Measurements from ENCODE around the gene PTPRN2.
"Not testable (repeated sequence)": the region's sequence is repeated elsewhere in the genome, so short reads cannot be mapped to it uniquely, and the experiment has no call there.

The PTPRN2 gene

DNA sequence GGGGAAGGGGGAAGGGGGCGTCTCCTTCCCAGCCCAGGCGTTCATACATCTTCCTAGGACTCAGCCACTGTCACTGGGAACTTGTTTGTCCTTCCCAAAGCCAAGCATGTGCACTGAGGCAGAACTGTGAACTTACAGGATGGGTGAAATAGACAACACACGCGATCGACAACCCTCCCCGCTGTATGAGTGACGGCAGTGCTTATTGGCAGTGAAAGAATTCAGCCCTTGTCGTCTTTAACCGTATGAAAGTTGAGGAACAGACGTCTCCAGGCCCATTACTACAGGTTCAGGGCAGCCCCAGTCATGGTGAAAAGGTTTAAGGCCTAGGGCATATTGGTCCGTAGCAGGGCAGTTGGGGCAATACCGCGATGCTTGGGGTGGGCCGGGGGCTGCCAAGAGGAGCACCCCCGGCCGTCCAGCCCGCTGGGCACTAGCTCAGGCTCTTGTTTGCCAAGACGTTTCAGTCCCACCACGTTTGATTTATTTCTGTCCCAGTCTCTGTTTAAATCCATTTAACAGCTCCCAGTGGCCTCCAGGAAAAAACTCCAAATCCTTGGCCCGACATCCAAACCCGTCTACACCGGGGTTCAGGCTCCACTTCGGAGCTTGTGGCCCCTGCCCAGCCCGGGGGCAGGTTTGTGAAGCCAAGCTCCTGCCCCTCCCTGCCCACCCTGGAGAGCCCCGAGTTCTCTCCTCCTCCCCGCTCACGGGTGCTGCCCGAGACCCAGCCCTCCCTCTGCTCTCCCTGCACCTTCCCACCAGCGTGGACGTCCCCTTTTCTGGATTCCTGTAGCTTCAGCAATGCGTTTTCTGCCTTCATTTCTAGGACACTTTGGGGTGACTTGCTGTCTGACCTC, 1091.0 kb downstream of the PTPRN2 start:
- DNase-seq (ENCODE audit: insufficient read length, low spot score), result no peak
- TF ChIP-seq, protein P1, sequence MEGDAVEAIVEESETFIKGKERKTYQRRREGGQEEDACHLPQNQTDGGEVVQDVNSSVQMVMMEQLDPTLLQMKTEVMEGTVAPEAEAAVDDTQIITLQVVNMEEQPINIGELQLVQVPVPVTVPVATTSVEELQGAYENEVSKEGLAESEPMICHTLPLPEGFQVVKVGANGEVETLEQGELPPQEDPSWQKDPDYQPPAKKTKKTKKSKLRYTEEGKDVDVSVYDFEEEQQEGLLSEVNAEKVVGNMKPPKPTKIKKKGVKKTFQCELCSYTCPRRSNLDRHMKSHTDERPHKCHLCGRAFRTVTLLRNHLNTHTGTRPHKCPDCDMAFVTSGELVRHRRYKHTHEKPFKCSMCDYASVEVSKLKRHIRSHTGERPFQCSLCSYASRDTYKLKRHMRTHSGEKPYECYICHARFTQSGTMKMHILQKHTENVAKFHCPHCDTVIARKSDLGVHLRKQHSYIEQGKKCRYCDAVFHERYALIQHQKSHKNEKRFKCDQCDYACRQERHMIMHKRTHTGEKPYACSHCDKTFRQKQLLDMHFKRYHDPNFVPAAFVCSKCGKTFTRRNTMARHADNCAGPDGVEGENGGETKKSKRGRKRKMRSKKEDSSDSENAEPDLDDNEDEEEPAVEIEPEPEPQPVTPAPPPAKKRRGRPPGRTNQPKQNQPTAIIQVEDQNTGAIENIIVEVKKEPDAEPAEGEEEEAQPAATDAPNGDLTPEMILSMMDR (IDR thresholded peaks at IDR 0.05; ENCODE audit: insufficient read depth, missing control alignments), result no peak
- FAIRE-seq, result no peak

DNA sequence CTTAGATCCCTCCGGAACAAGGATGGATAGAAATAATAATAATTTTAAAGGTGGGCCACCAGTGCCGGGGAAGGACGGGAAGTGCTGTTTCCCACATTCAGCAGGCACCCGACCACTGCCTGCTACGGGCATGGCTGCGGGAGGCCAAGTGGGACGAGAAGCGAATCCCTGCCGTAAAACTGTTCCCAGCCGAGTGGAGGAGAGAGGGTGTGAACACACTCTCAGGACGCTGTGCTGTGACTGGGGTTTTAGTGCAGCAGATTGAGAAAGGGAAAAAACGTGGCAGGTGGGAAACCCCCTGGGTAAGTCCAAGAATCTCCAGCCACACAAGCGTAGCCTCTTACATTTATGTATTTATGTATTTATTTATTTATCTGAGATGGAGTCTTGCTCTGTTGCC, 1092.0 kb downstream of the PTPRN2 start:
- TF ChIP-seq, protein P1 (IDR thresholded peaks at IDR 0.05; ENCODE audit: insufficient read depth, missing control alignments), result no peak
- DNase-seq (ENCODE audit: insufficient read length, low spot score), result no peak
- no peak for FAIRE-seq

DNA sequence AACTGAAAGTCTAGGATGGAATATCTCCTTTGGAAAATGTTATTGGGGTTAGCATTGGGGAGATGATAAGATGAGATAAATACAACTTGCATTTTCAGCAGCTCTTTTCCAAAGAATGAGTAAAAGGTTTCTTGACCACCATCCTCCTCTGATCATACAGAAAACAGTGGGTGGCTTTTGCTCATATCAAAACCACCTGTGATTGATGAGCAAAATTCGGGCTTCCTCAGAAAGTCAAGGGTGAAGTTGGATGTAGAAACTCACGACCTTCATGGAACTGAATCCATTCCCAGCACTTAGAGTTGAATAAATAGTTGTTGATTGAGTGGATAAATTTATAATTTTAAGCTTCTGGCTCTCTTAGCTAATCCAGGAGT, 1092.5 kb downstream of the PTPRN2 start:
- TF ChIP-seq, protein P1 (IDR thresholded peaks at IDR 0.05; ENCODE audit: insufficient read depth, missing control alignments), result no peak
- FAIRE-seq (no peak), DNase-seq (ENCODE audit: insufficient read length, low spot score) (no peak)

DNA sequence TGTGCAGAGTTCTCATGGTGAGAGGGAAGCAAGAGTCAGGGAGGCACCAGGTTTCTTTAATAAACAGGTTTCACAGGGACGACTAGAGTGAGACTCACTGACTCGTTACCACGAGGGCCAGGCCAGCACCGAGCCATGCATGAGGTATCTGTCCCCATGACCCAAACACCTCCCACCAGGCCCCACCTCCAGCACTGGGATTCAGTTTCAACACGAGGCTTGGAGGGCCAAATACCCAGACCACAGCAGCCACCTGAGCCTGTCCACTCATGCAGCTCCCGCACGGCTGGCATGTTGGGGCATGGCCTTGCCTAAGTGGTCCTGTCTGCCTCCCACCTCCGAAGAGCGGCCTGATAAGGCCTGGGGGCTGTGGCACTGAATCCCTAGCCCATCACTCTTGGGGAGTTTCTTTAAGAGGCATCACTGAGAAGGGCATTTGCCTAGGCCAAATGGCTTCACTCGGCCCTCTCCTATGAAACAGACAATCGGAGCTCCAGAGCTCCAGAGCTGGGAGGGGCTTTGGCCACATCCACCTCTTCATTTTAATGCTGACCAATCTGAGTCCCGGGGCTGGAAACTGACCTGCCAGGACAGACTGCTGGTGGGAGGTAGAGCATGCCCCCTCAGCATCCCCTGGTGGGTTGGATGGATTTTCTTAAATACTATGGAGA, 1093.0 kb downstream of the PTPRN2 start:
- TF ChIP-seq, protein P1 (IDR thresholded peaks at IDR 0.05; ENCODE audit: insufficient read depth, missing control alignments), result no peak
- no peak for FAIRE-seq
- DNase-seq (ENCODE audit: insufficient read length, low spot score), result no peak

DNA sequence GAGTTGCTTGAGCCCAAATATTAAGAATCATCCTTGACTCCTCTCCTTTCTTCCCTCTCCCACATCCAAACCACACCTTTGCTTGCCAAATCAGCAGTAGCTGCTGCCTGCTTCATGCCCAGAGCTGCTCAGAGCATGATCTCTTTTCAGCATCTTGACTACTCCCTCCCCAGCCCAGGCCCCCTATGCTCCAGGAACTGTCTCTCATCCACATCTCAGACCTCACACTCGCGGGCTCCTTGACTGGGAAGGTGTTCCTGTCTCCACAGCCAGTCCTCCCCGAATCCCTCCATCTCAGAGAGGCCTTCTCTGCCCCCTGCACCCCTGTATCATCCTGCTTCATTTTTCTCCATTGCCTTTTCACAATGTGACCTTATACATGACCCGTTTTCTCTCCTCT, 1093.8 kb downstream of the PTPRN2 start:
- FAIRE-seq, result no peak

DNA sequence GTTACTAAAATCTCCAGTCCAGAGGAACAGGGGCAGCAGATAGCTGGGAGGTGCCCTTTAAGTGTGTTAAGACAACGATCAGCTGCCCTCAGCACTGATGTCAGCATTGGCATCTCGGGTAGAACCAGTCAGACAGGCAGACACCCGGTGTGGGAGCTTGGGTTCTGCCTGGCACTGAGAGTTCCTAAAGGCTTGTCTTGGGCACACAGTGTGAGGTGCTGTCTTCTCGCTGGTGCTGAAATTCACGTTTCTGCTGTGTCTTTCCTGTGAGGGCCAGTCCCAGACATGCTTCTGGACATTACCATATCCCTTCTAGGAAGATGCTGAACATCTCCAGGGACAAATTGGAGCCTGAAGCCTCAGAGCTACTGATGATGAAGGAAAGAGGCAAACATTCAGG, 1094.6 kb downstream of the PTPRN2 start:
- TF ChIP-seq, protein P1 (IDR thresholded peaks at IDR 0.05; ENCODE audit: insufficient read depth, missing control alignments), result no peak
- no peak for DNase-seq (ENCODE audit: insufficient read length, low spot score)
- FAIRE-seq, result no peak

More for the DNA sequence above, 1093.8 kb downstream of the PTPRN2 start:
- no peak for DNase-seq (ENCODE audit: insufficient read length, low spot score)
- TF ChIP-seq, protein P1 (IDR thresholded peaks at IDR 0.05; ENCODE audit: insufficient read depth, missing control alignments), result no peak

DNA sequence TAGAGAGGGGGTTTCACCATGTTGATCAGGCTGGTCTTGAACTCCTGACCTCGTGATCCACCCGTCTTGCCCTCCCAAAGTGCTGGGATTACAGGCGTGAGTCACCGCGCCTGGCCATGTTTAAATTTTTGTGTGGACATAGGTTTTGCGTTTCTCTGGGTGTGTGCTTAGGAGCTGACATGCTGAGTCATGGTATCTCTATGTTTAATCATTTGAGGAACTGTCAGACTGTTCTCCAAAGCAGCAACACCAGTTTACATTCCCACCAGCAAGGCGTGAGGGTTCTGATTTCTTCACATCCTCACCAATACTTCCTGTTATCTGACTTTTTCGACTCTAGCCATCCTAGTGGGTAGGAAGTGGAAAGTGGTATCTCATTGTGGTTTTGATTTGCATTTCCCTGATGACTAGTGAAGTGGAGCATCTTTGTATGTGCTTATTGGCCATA, 1097.1 kb downstream of the PTPRN2 start:
- DNase-seq (ENCODE audit: insufficient read length, low spot score), result no peak
- TF ChIP-seq, protein P1 (IDR thresholded peaks at IDR 0.05; ENCODE audit: insufficient read depth, missing control alignments), result no peak
- no peak for FAIRE-seq

DNA sequence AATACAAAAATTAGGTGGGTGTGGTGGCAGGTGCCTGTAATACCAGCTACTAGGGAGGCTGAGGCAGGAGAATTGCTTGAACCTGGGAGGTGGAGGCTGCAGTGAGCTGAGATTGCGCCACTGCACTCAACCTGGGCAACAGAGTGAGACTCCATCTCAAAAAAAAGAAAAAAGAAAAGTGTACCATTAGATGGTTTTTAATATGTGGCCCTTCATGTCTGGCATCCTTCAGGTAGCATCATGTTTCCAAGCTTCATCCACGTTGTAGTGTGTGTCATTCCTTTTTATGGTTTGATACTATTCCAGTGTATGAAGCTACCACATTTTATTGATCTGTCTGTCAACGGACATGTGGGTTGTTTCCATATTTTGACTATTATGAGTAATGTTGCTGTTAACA, 1097.8 kb downstream of the PTPRN2 start:
- not testable (repeated sequence) for DNase-seq (ENCODE audit: insufficient read length, low spot score); FAIRE-seq
